Suprapubic skin (tissue), 4 donors: ENCODE measurements around the gene PRDM11.

Experiments used
- CTCF ChIP-seq, 2 donors: fragments of 200-600 bp in 1 of 2; fragments of 450-650 bp in 1 of 2; sonication (generic) in 1 of 2; IDR thresholded peaks; one replicate each; pipeline ENCODE4 v1.5.1; 2016 to 2019; ENCODE audit warnings: antibody characterized with exemption in 2 of 2, mild to moderate bottlenecking in 1 of 2, moderate library complexity in 1 of 2
- EP300 ChIP-seq: sonication (generic); formaldehyde crosslinking; IDR thresholded peaks from one replicate; pipeline ENCODE4 v1.6.1; 2017; ENCODE audit warnings: antibody characterized with exemption
- POLR2A ChIP-seq, 2 donors: fragments of 450-650 bp; IDR thresholded peaks; one replicate each; pipeline ENCODE4 v1.6.1; 2017; ENCODE audit warnings: antibody characterized with exemption in 2 of 2, mild to moderate bottlenecking in 2 of 2, moderate library complexity in 2 of 2
- POLR2AphosphoS5 ChIP-seq, 3 donors: sonication (generic); formaldehyde crosslinking; IDR thresholded peaks; one replicate each; pipeline ENCODE4 v1.6.1; 2017; ENCODE audit warnings: antibody characterized with exemption in 3 of 3

GRCh38 chr11:45266676-45267020 is 120.2 kb downstream of the PRDM11 start:
- TF ChIP-seq CTCF (IDR thresholded peaks at IDR 0.05) (no peak), POLR2A (IDR thresholded peaks at IDR 0.05) (no peak), EP300 (no peak), POLR2AphosphoS5 (IDR thresholded peaks at IDR 0.05) (no peak)
